HS-27A (cell line): ENCODE data around the gene APLF.
A peak's percentile ranks its signal among the peaks of the same experiment; 100 is the strongest.
"Not testable (repeated sequence)": the region's sequence is repeated elsewhere in the genome, so short reads cannot be mapped to it uniquely, and the experiment has no call there.

Experiments used
- DNase-seq: peaks from one replicate; pipeline ENCODE4 v3.0.0-alpha.2; 2012; ENCODE audit warnings: low read depth, missing footprints

The APLF gene

DNA sequence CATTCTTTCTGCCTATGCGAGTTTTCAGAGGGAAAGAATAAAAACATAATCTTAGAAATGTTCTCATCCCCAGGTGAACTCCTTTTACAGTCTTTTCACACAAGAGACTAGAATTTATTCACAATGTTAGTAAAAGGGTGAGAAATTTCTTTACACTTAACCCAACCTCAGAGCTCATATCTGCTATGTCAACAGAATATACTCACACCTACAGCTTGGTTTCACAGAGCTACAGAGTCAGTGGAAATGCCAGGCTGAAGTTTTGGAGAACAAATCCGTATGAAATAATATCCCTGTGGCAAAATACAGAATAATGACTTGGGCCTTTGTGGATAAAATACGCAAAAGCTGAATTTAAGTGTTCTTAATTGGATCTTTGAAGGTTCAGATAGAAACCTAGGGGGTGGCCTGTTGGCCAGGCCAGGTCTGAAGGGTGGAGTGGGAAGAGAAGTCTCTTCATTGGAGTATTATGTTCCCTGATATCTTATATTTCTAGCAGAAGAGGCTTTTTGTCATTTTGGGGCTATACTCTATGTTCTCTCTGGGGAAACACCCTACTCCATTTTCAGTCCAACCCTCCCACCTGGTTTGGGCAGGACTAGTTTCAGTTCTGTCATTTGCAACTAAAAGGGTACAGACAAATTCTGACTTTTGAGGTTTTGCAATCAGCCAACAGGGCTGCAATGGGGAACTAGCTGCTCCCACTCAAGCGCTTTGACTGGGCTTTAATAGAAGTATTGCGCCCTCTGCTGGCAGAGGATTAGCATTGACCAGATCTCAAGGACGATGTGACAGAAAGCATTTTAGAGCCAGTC is 26.0 kb upstream of the APLF start:
- peak; percentile 30 for DNase-seq

DNA sequence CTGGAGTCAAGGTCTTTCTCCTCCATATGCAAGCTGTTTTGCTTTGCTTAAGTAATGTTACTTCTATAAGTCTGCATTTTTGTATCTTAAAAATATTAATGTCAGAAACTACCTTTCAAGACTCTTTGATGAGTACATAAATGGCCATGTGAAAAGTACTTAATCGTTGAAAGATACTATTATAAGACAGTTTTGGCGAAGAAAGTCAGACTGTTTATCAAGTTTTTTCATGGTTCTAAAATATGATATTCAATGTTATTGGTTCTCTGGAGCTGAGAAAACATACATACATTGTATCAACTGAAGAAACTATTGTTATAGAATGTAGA is 25.4 kb upstream of the APLF start:
- no peak for DNase-seq

GRCh38 chr2:68446425-68446824 is 21.0 kb upstream of the APLF start:
- not testable (repeated sequence) for DNase-seq

- no peak for DNase-seq
Observed at GRCh38 chr2:68447118-68447517, 20.3 kb upstream of the APLF start.

DNA sequence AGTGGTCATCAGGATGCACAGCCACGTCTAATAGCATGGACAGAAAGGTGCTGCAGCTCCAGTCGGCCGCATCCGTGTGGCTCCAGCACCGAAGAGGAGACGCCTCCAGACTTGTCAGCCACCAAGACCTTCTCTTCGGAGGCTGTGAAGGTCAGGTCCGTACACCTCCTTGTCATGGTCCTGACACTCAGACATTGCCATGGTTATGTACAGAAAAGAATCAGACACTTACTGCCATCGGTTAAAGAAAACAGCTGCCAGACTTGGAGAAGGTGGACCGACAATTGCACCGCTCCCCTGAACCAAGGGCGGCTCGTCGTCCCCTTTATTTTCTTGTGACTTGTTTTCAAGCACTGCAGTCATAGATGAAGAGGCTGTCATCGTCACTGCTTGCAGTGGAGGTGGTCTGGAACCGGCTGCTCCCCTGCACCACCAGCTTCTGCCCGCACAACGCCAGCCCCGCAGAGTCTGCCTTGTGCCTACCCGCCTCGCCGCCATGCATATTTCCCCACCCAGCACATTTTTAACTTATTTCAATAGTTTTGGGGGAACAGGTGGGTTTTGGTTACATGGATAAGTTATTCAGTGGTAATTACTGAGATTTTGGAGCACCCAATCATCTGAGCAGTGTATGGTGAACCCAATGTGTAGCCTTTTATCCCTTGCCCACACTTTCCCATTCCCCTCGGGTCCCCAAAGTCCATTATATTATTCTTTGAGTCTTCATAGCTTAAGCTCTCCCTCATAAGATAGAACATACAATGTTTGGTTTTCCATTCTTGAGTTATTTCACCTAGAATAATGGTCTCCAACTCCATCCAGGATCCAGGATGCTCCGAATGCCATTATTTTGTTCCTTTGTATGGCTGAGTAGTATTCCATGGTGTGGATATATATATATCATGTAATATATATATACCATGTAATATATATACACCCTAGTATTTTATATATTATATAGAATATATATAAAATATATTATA is 18.4 kb upstream of the APLF start:
- DNase-seq, result no peak

DNA sequence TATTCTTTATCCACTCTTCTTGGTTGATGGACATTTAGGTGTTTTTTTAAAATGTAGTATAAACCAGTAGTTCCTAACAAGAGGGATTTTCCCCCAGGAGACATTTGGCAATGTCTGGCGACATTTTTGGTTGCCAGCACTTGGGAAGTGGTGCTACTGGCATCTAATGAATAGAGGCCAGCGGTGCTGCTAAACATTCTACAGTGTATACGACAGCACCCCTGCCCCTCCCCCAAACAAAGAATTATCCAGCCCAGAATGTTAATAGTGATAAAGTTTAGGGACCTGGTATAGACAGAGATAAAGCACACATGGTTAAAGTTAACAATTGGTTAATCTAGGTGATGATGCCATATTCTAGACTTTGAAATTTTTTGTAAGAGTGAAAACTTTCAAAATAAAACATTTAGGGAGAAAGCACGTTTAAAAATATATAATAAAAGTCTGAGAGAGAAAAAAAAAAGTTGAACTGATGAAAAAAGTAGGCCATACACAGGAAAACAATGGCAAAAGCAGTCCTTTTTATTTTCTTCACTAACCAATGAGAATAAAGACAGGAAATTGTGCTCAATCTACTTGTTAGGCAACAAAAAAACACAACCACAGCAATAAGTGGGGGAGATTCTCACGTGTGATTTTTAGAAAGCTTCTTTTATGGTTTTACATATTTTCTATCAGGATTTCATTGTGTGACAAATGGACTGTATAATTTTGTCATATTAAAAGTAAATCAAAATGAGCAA is 15.1 kb upstream of the APLF start:
- DNase-seq, result no peak

DNA sequence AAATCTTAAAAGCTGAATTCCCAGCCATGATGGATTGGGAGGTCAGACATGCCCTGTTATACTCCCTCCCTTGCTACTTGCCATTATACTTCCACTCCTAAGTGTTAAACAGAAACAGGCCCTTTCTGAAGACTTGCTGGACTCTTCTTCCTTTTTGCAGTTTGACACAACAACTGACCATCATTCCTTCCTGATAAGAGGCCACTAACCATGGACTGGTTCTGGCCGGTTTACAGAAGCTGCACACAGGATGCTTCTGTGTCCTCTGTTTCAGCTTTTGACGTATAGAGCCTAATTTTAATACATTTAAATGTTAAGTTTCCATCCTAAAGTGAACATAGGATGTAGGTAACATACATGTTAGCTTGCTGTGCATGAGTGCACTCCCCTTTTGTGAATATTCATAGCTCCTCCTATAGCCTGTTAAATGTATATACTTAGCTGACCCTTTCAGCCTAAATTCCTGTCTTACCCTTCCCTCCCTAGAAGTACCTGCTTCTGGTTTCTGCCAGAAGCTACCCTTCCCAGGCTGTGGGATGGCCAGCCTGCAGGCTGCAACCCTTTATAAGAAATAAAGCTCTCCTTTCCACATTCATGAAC is 13.5 kb upstream of the APLF start:
- no peak for DNase-seq

DNA sequence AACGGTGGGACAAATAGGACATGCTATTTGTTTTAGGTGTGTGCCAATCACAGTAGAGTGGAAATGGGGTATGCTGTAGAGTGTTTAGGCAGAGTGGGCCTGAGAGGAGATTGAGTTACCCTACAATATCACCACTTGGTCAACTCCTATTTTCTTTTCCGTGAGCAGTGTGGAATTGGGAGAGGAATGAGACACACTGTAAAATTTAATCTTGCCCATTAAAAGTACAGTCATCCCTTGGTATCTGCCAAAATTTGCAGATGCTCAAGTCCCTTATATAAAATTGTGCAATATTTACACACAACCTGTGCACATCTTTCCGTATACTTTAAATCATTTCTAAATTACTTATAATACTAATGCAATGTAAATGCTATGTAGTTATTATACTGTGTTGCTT is 12.7 kb upstream of the APLF start:
- DNase-seq, result no peak

DNA sequence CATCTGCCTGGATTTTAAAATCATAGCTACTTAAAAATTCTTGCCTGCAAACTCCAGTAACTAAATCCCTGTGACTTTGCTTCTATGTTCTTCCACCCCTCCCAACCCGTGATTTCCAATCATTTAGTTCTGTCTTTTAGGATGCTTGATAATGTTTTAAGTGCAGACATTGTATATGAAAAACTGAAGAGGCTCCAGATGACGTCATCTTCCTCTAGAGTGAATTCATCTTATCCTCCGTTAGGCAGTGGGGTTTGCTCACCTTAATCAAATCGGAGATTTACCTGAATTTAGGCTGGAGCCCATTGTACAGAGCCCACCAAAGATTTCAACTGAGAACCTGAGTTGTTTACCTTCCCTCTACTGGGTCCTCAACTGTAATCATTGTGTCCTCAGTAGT is 11.2 kb upstream of the APLF start:
- no peak for DNase-seq

DNA sequence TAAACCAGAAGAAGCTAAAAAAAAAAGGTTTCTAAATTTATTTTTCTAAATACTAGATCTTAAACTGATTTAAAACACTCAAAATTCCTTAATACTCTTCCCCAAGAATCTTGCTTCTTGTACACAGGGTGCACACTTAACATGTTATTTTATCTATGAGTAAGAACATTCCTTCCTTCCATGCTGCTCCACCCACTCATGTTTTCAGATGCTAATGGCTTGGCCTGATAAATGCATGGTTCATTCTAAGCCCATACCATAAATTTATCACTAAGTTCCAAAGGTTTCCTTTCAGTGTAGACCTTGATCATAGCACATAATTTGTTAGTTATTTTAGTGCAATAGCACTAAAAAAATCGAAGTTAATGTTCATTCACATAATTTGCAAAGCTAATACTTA is 8.4 kb upstream of the APLF start:
- DNase-seq, result no peak

DNA sequence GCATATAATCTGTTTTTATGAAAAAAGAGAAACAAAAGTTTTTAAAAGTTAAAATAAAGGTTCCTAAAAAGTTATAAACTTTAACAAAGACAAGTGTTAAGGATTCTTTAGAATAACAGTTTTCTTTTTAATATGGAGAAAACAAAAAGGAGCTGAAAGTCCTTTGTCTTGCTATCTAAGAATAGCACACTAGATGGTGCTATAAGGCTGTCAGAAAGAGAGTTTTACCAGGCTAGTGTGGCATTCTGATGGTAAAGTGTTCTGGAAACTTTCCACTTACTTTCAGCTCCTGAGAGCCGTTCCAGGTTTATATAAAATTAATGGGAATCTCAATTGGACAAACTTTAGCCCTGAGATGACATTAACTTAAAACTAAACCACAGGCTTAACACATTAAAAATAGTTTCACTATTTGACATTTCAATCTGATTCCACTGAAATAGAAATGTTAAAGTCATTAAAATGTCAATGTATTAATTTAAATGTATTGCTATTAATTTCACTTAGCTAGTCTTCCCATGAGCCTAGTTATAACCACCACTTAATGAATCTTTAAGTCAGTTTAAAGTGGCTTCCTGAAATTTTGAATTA is 4.0 kb upstream of the APLF start:
- no peak for DNase-seq

GRCh38 chr2:68464651-68465050 is 2.7 kb upstream of the APLF start:
- no peak for DNase-seq

DNA sequence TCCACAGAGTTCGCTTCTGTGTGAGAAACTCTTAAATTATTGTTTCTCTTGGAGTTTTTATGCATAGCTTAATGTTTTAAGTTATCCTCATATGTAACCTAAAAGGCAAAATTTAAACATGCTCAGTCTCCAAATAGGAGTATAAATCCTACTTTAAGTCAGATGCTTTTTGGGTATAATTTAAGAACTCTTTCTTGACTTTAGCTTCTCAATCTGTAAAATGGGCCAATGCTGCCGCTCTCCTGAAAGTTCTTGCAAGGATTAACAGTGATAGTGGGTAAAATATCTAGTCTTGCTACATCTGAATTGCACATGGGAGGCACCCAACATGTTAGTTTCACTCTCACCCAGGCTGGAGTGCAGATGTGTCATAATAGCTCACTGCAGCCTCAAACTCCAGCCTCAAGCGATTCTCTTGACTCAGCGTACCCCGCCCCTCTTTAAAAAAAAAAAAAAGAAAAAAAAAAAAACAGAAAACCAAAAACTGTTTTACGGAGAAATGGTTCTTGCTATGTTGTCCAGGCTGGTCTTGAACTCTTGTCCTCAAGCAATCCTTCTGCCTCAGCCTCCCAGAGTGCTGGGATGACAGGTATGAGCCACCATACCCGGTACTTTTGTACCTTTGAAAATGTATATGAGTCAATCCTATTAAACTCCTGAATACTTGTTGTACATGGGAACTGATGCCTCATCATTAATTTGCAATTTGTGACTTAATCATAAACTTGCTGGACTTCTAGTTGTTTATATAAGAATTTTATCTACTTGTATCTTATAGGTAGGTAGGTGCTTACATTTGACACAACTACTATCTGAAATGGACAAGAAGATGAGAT is 2.1 kb upstream of the APLF start:
- no peak for DNase-seq

DNA sequence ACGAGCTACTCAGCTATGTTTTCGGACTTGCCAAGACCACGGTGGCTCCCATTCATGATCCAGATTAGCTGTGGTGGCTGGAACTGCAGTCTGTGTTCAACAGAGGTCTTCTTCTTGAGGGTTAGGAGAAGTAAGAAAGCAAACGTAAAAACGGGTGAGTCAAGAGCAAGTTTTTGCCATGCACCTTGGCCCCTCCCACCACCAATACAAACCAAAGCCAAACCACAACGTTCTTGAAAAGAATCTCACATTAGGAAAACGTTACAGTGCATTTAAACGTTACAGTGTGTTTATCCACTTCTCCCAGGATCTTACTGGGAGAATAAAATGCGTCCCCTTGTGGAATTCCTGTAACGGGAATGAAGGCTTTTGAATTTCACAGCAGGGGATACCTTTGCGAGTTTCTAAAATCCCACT is 1.0 kb upstream of the APLF start:
- DNase-seq, result no peak

DNA sequence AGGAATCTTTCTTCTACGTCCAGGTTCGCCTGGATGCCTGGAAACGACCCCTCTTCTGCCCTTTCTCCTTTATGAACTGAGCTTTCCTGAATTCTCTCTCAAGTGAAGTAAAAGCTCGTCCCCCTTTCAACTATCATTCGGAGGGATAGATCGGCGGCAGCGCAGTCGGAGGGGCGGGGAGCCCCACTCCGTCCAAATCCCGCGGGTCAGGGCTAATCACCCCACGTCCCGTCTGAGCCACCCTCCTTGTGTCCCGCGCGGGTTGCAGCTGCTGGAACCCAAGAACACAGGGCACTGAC is 658 bp upstream of the APLF start:
- DNase-seq, result no peak

DNA sequence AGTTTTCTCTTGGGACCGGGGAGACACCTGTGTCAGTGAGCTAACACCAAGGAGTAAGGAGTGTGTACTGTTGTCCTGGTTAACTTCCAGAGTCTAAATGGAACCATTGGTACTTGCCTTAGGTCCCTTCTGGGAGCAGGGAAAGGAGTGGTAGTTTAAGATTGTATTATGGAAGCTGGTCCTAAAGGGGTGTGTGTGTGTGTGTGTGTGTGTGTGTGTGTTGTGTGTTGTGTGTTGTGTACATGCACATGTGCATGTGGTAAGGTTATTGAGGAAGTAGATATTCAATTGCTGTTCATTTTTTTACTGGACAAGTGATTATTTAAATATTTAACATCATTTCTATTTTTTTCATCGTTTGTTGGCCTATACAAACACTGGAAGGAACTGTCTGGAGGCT is 1.4 kb downstream of the APLF start:
- DNase-seq, result no peak

DNA sequence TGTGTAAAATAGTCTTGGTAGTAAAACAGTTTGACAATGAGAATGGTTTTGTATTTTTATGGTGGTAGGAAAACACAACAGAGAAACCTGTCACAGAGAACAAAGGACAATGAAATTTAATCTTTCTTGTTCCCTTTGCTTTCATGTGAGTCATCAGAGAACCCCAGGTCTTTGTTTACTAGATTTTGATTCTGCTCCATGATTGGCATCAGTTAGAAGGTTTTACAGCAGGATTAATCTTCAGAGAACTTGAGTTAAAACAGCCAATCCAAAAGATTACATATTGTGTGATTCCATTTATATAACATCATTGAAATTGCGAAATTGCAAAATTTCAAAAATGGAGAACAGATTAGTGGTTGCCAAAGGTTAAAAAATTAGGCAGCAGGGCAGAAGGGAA is 2.5 kb downstream of the APLF start:
- DNase-seq, result no peak

DNA sequence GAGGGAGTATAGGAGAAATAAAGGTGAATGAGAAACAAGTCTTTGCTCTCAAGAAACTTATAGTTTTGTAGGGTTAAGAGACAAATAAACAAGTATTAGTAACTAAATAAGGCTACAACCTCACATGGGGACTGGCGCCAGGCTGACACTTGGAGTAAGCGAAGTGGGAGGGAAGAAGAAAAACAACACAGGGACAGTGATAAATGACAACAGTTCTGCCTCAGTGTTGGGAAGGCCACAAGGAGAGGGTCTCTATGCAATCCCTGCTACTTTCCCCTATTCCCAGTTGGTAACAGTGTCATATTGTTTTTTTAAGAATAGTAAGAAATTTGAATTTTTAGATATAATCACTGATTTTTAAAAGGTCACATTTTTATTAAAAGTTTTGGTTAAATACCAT is 4.0 kb downstream of the APLF start:
- DNase-seq, result no peak

GRCh38 chr2:68472796-68473414 is 5.5 kb downstream of the APLF start:
- no peak for DNase-seq

GRCh38 chr2:68475110-68475509 is 7.7 kb downstream of the APLF start:
- no peak for DNase-seq

DNA sequence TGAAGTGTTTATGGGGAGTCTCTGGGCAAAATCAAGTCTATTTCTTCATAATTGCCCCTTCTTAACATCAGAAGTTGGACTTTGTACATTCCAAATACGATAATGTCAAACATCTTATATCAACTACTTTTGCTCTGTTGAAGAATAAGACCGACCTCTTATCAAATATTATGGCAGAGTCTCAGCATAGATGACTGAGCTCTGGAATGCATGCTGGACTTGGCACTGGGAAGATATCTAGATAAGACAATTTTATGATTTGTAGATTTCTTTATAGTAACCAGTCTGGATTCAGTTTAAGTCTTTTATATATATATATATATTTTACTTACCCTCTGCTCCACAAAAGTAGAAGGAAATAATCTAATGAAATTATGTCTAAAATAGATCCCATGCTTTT is 8.2 kb downstream of the APLF start:
- no peak for DNase-seq
